H9 (cell line): ENCODE results near the gene SCD5. TPM values are rescaled to one million over a fixed set of nuclear protein-coding genes. Genes with fewer than 3 reads are reported as not detected.

ENCODE experiments used
- DNase-seq: peaks from one replicate; pipeline ENCODE4 v3.0.0-alpha.2; 2017
- H2AFZ ChIP-seq: one replicate; pipeline ENCODE4 v1.6.1; 2013; ENCODE audit warnings: mild to moderate bottlenecking, low read length, control low read depth, moderate library complexity
- H2AK5ac ChIP-seq: 2 replicates; pipeline ENCODE4 v1.6.1; 2013; ENCODE audit warnings: low read length, control low read depth, mixed read lengths; ENCODE audit not compliant: insufficient read length
- H2BK120ac ChIP-seq: one replicate; pipeline ENCODE4 v1.6.1; 2013; ENCODE audit warnings: low read depth, mild to moderate bottlenecking, low read length, control low read depth, inconsistent platforms; ENCODE audit not compliant: poor library complexity, severe bottlenecking
- H2BK12ac ChIP-seq: 2 replicates; pipeline ENCODE4 v1.6.1; 2013; ENCODE audit warnings: low read length, control low read depth, mixed read lengths, low read depth; ENCODE audit not compliant: insufficient read length
- H2BK15ac ChIP-seq: 2 replicates; pipeline ENCODE4 v1.6.1; 2013; ENCODE audit warnings: low read depth, low read length, control low read depth
- H2BK20ac ChIP-seq: one replicate; pipeline ENCODE4 v1.6.1; 2013; ENCODE audit warnings: low read depth, mild to moderate bottlenecking, low read length, control low read depth, inconsistent platforms; ENCODE audit not compliant: poor library complexity, severe bottlenecking
- H2BK5ac ChIP-seq: 2 replicates; pipeline ENCODE4 v1.6.1; 2013; ENCODE audit warnings: low read length, control low read depth, mixed read lengths; ENCODE audit not compliant: insufficient read length
- H3K14ac ChIP-seq: 2 replicates; pipeline ENCODE4 v1.6.1; 2013; ENCODE audit warnings: low read length, control low read depth; ENCODE audit not compliant: insufficient read depth
- H3K18ac ChIP-seq: 2 replicates; pipeline ENCODE4 v1.6.1; 2013; ENCODE audit warnings: low read depth, mild to moderate bottlenecking, mixed read lengths, low read length, control low read depth; ENCODE audit not compliant: insufficient read length
- H3K23ac ChIP-seq: 2 replicates; pipeline ENCODE4 v1.6.1; 2013; ENCODE audit warnings: low read length, control low read depth, mixed read lengths, low read depth; ENCODE audit not compliant: insufficient read length
- H3K23me2 ChIP-seq: 2 replicates; pipeline ENCODE4 v1.6.1; 2013; ENCODE audit warnings: low read depth, mild to moderate bottlenecking, mixed read lengths, low read length, control low read depth; ENCODE audit not compliant: insufficient read length, poor library complexity, severe bottlenecking
- H3K27ac ChIP-seq: 2 replicates; pipeline ENCODE4 v1.5.1; 2013; ENCODE audit warnings: low read length, control low read depth, mixed read lengths, low read depth; ENCODE audit not compliant: insufficient read length
- H3K27me3 ChIP-seq: 2 replicates; pipeline ENCODE4 v1.6.1; 2013; ENCODE audit warnings: low read length, control low read depth, inconsistent platforms; ENCODE audit not compliant: insufficient read depth
- H3K4ac ChIP-seq: 2 replicates; pipeline ENCODE4 v1.6.1; 2013; ENCODE audit warnings: low read depth, mild to moderate bottlenecking, control low read depth, inconsistent platforms, low read length, moderate library complexity
- H3K4me1 ChIP-seq: 2 replicates; pipeline ENCODE4 v1.6.1; 2013; ENCODE audit warnings: low read length, control low read depth, inconsistent platforms; ENCODE audit not compliant: insufficient read depth
- H3K4me2 ChIP-seq: 2 replicates; pipeline ENCODE4 v1.6.1; 2013; ENCODE audit warnings: low read length, control low read depth, mixed read lengths; ENCODE audit not compliant: insufficient read length, insufficient read depth
- H3K56ac ChIP-seq: 2 replicates; pipeline ENCODE4 v1.6.1; 2013; ENCODE audit warnings: low read depth, mild to moderate bottlenecking, mixed read lengths, low read length, control low read depth; ENCODE audit not compliant: insufficient read length
- H3K79me1 ChIP-seq: 2 replicates; pipeline ENCODE4 v1.6.1; 2013; ENCODE audit warnings: low read depth, mild to moderate bottlenecking, moderate library complexity, low read length, control low read depth, inconsistent platforms; ENCODE audit not compliant: insufficient read depth, poor library complexity, severe bottlenecking
- H3K79me2 ChIP-seq: 2 replicates; pipeline ENCODE4 v1.6.1; 2013; ENCODE audit warnings: low read length, control low read depth, inconsistent platforms; ENCODE audit not compliant: insufficient read depth
- H3K9ac ChIP-seq: 2 replicates; pipeline ENCODE4 v1.6.1; 2013; ENCODE audit warnings: low read length, control low read depth, mixed read lengths; ENCODE audit not compliant: insufficient read length; ENCODE audit errors: extremely low read depth
- H3K9me3 ChIP-seq: one replicate; pipeline ENCODE4 v1.6.1; 2013; ENCODE audit warnings: low read depth, low read length, inconsistent platforms; ENCODE audit not compliant: control insufficient read depth
- H3T11ph ChIP-seq: one replicate; pipeline ENCODE4 v1.6.1; 2013; ENCODE audit warnings: mild to moderate bottlenecking, low read length, control low read depth, inconsistent platforms
- H4K20me1 ChIP-seq: one replicate; pipeline ENCODE4 v1.6.1; 2013; ENCODE audit not compliant: control insufficient read depth, insufficient read length, insufficient read depth
- H4K5ac ChIP-seq: 2 replicates; pipeline ENCODE4 v1.6.1; 2013; ENCODE audit warnings: low read depth, mild to moderate bottlenecking, mixed read lengths, low read length, control low read depth; ENCODE audit not compliant: insufficient read length
- H4K8ac ChIP-seq: replicated peaks from 2 replicates; pipeline ENCODE4 v1.6.1; 2013; ENCODE audit warnings: low read length, control low read depth, mixed read lengths, low read depth; ENCODE audit not compliant: insufficient read length
- H4K91ac ChIP-seq: 2 replicates; pipeline ENCODE4 v1.6.1; 2013; ENCODE audit warnings: low read depth, mild to moderate bottlenecking, moderate library complexity, mixed read lengths, low read length, control low read depth; ENCODE audit not compliant: insufficient read length
- H3K27ac Mint-ChIP-seq, 3 experiments: 2 replicates in 2 of 3; 3 replicates in 1 of 3; pipeline ENCODE4 v1.8.0; 2020 to 2021; ENCODE audit warnings: mixed read lengths in 3 of 3, mild to moderate bottlenecking in 1 of 3, moderate library complexity in 1 of 3
- H3K27me3 Mint-ChIP-seq: 2 replicates; pipeline ENCODE4 v1.8.0; 2021; ENCODE audit warnings: low read depth, mild to moderate bottlenecking, moderate library complexity, mixed read lengths
- H3K36me3 Mint-ChIP-seq, 3 experiments: 2 replicates in 2 of 3; 3 replicates in 1 of 3; pipeline ENCODE4 v1.8.0; 2020 to 2021; ENCODE audit warnings: low read depth in 3 of 3, mixed read lengths in 3 of 3; ENCODE audit not compliant: insufficient read depth in 1 of 3
- H3K4me1 Mint-ChIP-seq, 2 experiments: 2 replicates each; pipeline ENCODE4 v1.8.0; 2020; ENCODE audit warnings: mixed read lengths in 2 of 2
- H3K4me3 Mint-ChIP-seq, 2 experiments: 2 replicates in 1 of 2; 3 replicates in 1 of 2; pipeline ENCODE4 v1.8.0; 2020 to 2021; ENCODE audit warnings: mild to moderate bottlenecking in 2 of 2, mixed read lengths in 2 of 2, moderate library complexity in 1 of 2
- H3K9me3 Mint-ChIP-seq, 2 experiments: 2 replicates in 1 of 2; 3 replicates in 1 of 2; pipeline ENCODE4 v1.8.0; 2020; ENCODE audit warnings: mild to moderate bottlenecking in 2 of 2, mixed read lengths in 2 of 2, moderate library complexity in 1 of 2
- WGBS: extraction: QIAGEN DNeasy Blood & Tissue Kit; methylation state at CpG from one replicate; pipeline ENCODE4 v1.1.7; 2013; ENCODE audit warnings: missing lambda C conversion rate, low lambda C conversion rate, mixed read lengths; ENCODE audit not compliant: insufficient read length; ENCODE audit errors: extremely low coverage; 5-methylcytosine and 5-hydroxymethylcytosine counted together
- total RNA-seq: library from RNA; stranded (reverse); gene quantifications from 2 replicates; pipeline ENCODE4 v1.2.1, GENCODE V29; 2021
- TF ChIP-seq, protein P1 (sequence below): fragments of 200-600 bp; sonication (generic); conservative IDR thresholded peaks from 3 replicates; pipeline ENCODE4 v1.8.0; 2021; ENCODE audit warnings: antibody characterized with exemption, mild to moderate bottlenecking

SCD5 gene
- total RNA-seq, 1 experiment from 2014 or later, result 0.68 TPM

DNA sequence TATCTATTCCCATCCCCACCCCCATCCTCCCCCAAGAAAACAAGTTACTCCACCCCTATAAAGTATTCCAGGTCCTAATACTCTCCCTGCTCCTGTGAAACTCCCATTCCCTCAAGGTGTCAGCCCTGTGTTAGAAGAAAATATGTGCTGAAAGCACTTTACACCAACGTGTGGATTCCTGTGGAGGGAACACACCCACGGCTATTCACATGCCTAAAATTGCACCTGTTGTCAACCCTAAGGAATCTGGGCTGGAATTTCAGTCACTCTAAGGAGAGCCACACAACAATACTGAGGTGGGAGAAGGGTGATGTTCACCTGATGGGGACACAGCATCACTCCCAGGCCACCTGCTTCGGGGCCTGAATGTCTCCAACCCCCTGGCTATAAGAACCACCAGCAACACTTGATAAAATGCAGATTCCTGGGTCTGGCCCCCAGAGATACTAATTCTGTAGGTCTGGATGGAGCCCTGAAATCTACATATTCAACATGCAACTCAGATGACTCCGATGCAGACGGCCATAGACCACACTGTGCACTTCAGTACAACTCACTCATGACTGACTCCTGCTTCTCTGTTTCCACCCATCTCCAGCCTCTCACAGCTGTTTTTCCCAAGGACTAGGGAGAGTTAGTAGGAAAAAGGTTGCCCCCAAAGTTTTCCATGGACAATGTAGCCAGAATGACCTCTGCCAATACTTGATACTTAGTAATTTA, 15.8 kb downstream of the SCD5 start:
- Histone ChIP-seq H2AFZ (no peak overlapping the region), H2BK5ac (no peak overlapping the region), H3K4me2 (no peak overlapping the region), H3K4ac (no peak overlapping the region), H4K5ac (no peak overlapping the region), H3K56ac (no peak overlapping the region), H3K9ac (no peak overlapping the region), H3K18ac (no peak overlapping the region), H4K8ac (no peak overlapping the region), H3K4me1 (no peaks in the 10 kb centered on the region), H3T11ph (no peak overlapping the region), H3K79me1 (no peaks in the 10 kb centered on the region), H3K23me2 (no peaks in the 10 kb centered on the region), H2BK15ac (no peak overlapping the region), H2AK5ac (no peak overlapping the region), H3K9me3 (no peaks in the 10 kb centered on the region), H2BK12ac (no peak overlapping the region), H3K23ac (no peak overlapping the region), H4K91ac (no peak overlapping the region), H2BK20ac (no peak overlapping the region), H3K79me2 (no peaks in the 10 kb centered on the region), H4K20me1 (no peaks in the 10 kb centered on the region), H3K27me3 (peaks cover 47% of the 10 kb centered on the region), H3K14ac (no peak overlapping the region), H3K27ac (no peak overlapping the region), H2BK120ac (no peak overlapping the region)
- no CpG with 5 or more reads among the region's 5 CpGs for WGBS
- DNase-seq, result peak; percentile 46
- Mint-ChIP-seq H3K4me3 (no peak overlapping the region; a peak in 1 of 5 replicates), H3K36me3 (no peaks in the 10 kb centered on the region), H3K27me3 (peaks cover 79% of the 10 kb centered on the region), H3K9me3 (peaks cover 0 to 18% of the 10 kb centered on the region in 2 experiments; a peak in 1 of 5 replicates), H3K4me1 (peaks cover 42 to 48% of the 10 kb centered on the region in 2 experiments), H3K27ac (no peak overlapping the region)
- TF ChIP-seq, protein P1, sequence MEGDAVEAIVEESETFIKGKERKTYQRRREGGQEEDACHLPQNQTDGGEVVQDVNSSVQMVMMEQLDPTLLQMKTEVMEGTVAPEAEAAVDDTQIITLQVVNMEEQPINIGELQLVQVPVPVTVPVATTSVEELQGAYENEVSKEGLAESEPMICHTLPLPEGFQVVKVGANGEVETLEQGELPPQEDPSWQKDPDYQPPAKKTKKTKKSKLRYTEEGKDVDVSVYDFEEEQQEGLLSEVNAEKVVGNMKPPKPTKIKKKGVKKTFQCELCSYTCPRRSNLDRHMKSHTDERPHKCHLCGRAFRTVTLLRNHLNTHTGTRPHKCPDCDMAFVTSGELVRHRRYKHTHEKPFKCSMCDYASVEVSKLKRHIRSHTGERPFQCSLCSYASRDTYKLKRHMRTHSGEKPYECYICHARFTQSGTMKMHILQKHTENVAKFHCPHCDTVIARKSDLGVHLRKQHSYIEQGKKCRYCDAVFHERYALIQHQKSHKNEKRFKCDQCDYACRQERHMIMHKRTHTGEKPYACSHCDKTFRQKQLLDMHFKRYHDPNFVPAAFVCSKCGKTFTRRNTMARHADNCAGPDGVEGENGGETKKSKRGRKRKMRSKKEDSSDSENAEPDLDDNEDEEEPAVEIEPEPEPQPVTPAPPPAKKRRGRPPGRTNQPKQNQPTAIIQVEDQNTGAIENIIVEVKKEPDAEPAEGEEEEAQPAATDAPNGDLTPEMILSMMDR, result no peak
